Urinary bladder (tissue), 4 donors: ENCODE data around the gene TAF5L. TPM values are rescaled to one million over a fixed set of nuclear protein-coding genes. Genes with fewer than 3 reads are reported as not detected.
"Not testable (repeated sequence)": the region's sequence is repeated elsewhere in the genome, so short reads cannot be mapped to it uniquely, and the experiment has no call there.

Experiments
- DNase-seq: peaks from one replicate; pipeline ENCODE4 v3.0.0-alpha.2; 2015; ENCODE audit errors: extremely low spot score
- H3K27ac ChIP-seq: one replicate; pipeline ENCODE4 v1.5.1; 2013; ENCODE audit warnings: low read depth, mild to moderate bottlenecking, moderate library complexity
- H3K36me3 ChIP-seq: one replicate; pipeline ENCODE4 v1.6.1; 2013; ENCODE audit warnings: mild to moderate bottlenecking, moderate library complexity; ENCODE audit not compliant: insufficient read depth
- H3K4me1 ChIP-seq: one replicate; pipeline ENCODE4 v1.6.1; 2013; ENCODE audit warnings: mild to moderate bottlenecking, moderate library complexity; ENCODE audit not compliant: insufficient read depth
- H3K4me3 ChIP-seq: one replicate; pipeline ENCODE4 v1.5.1; 2013; ENCODE audit warnings: low read depth, low read length
- WGBS: extraction: QIAGEN DNeasy Blood & Tissue Kit; methylation state at CpG from one replicate; pipeline ENCODE4 v1.1.7; 2013; 5-methylcytosine and 5-hydroxymethylcytosine counted together
- polyA plus RNA-seq: library from polyadenylated mRNA; stranded (reverse); fragments of 200-250 nt; gene quantifications from one replicate; pipeline ENCODE4 v1.2.3, GENCODE V29; 2013
- total RNA-seq: library from RNA; depleted of rRNA; stranded (reverse); fragments of >200 nt; gene quantifications from one replicate; pipeline ENCODE4 v1.2.3, GENCODE V29; 2014
- donor health status: healthy with polysubstance abuse.
- donor health status: healthy.

TAF5L gene
- total and polyA plus RNA-seq, 2 donors = 18.1 to 19.3 TPM

DNA sequence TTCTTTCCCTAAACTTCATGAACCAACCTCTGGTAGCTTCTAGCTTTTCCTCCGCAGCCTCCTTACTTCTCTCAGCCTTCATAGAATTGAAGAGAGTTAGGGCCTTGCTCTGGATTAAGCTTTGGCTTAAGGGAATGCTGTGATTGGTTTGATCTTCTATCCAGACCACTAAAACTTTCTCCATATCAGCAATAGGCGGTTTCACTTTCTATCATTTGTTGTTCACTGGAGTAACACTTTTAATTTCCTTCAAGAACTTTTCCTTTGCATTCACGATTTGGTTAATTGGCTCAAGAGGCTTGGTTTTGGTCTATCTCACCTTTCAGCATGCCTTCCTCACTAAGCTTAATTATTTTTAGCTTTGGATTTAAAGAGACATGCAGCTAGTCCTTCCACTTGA is 5.2 kb upstream of the TAF5L start:
- no peak overlapping the region for H3K4me3 ChIP-seq
- WGBS = 88% methylated on average over 3 of the region's 3 CpGs
- H3K36me3 ChIP-seq = no peaks in the 10 kb centered on the region
- H3K27ac ChIP-seq = no peak overlapping the region
- no peak for DNase-seq
- no peaks in the 10 kb centered on the region for H3K4me1 ChIP-seq

DNA sequence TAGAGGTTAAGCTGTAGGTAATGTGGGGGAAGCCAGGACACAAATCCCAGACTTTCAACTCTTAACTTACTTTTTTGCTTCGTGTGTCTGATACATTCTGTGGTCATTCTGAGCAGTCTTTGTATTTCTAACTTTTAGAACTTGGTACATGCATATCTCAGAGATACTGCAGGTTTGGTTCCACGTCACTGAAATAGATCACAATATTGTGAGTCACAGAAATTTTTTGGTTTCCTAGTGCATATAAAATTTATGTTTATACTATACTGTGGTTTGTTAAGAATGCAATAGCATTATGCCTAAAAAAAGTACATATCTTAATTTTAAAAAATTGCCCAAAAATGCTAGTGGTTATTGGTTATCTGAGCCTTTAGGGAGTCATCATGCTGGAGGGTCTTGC is 3.3 kb upstream of the TAF5L start:
- Histone ChIP-seq H3K4me3 (no peak overlapping the region), H3K36me3 (no peaks in the 10 kb centered on the region), H3K27ac (no peak overlapping the region), H3K4me1 (no peaks in the 10 kb centered on the region)
- 87% methylated on average over 2 of the region's 2 CpGs for WGBS
- DNase-seq = no peak

DNA sequence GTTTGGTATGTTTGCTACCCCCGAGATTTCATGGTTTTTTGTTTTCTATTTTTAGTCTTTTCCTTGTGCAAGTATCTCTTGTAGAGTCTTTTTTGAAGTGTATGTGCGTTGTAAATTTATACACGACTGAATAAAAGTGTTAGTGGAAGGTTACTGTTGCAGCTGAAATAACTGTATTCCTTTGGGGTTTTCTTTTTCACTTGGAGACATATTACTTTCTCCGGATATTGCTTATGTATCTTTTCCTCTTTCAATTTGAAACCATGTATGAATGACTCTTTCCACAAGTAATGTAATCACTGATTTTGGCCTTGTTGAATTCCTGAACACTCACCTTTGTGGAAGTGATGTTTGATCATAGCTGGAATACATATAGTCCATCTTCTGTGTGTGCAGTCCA is 1.1 kb upstream of the TAF5L start:
- DNase-seq = no peak
- Histone ChIP-seq H3K4me3 (peak overlapping the region; percentile 97), H3K4me1 (no peaks in the 10 kb centered on the region), H3K36me3 (no peaks in the 10 kb centered on the region), H3K27ac (no peak overlapping the region)
- WGBS = 5% methylated on average over 4 of the region's 4 CpGs

DNA sequence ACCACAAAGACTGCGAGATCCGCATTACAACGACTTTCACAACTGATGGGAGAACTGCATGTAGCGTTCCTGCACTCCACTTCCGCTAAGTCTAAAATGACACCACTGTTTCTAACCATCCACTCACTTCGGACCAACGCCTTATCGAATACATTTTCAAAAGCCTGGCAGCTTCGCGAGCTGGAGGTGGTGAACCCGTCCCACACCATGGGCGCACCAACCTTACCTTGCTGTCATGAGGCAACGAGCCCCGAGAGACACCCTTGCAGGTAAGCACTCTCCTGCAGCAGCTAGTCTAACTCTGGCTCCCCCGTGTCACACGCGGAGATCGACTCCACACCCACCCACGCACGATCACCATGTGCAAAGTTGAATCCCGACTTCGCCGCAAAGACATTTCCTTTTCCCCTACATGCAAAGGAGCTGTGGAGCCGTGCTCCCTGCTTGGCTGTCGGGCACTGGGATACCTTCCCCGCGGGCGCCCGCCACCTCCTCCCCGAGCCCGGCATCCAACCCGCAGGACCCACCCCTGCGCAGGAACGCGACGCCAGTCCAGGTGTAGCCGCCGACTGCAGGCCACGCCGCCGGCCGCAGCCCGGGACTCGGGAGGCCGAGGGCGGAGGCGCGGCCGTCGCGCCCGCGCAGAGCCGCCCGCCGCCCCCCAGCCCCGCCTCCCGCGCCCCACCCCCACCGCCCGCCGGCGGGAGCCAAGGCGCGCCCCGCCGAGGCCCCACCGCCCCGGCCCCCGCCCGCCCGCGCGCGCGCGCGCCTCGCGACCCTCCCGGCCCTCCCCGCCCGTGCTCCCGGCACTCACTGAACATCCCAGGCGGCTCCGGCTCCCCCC is 629 bp downstream of the TAF5L start:
- under 1% methylated on average over 75 of the region's 86 CpGs for WGBS
- Histone ChIP-seq H3K27ac (peak overlapping the region; percentile 81), H3K4me3 (peak overlapping the region; percentile 97), H3K4me1 (no peaks in the 10 kb centered on the region), H3K36me3 (no peaks in the 10 kb centered on the region)
- DNase-seq = peak; percentile 18

DNA sequence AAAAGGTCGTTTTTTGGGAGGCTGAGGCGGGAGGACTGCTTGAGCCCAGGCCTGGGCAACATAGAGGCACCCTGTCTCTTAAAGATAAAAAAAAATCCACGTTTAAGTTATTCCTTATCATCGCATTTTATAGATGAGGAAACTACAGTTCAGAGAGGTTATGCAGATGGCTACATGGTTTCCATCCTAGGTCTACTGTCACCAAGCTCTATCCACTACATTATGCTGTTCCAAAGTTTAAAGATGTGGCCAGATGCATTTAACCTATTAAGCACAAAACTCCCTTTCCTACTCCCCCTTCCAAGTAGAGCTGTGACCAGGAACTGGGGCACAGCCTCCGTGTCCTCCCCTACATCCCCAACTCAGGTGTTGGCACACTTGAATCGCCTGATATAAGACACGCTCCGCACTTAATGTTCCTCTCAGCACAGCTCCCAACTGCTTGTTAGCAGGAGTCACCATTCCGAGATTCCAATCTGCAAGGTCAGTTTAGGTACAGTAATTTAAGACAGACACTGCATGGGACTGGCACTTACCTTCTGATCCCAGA is 1.3 kb downstream of the TAF5L start:
- peak overlapping the region; percentile 97 for H3K4me3 ChIP-seq
- no peaks in the 10 kb centered on the region for H3K36me3 ChIP-seq
- DNase-seq = no peak
- no peaks in the 10 kb centered on the region for H3K4me1 ChIP-seq
- H3K27ac ChIP-seq = no peak overlapping the region
- 40% methylated on average over 9 of the region's 9 CpGs for WGBS

DNA sequence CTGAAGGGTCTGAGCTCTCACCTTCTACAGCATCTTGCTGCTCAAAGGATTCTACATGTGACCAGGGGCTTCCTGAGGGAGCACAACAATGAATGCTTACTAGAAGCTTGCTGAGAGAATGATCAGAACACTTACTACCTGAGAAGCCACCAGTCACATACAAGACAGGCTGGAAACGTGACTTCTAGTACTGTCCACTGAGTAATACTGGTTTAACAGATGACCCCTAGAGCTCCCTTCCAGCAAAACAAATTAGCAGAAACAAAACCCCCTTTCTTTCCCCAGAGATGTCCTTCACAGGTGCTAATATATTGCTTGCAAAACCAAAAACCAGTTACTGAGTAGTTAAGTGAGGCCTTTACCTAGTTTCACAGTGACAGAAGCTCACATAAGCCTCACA is 2.1 kb downstream of the TAF5L start:
- H3K4me3 ChIP-seq = no peak overlapping the region
- H3K4me1 ChIP-seq = no peaks in the 10 kb centered on the region
- no peak for DNase-seq
- WGBS = 63% methylated on average over 1 of the region's 1 CpG
- no peak overlapping the region for H3K27ac ChIP-seq
- no peaks in the 10 kb centered on the region for H3K36me3 ChIP-seq

DNA sequence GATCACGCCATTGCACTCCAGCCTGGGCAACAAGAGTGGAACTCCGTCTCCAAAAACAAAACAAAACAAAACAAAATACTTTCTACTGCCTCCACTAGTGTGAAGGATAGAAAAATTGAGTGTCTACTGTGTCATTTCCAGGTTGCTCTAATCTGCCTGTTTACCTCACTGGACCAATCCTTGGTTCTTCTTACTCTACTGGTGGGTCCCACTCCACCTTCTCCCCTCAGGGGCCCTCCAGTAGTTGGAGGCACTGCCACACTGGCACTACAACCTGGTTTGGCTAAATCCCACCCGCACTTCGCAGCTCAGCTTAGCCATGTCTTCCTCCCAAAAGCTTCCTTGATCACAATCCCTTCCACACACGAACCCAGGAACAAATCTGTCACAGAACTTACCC is 2.7 kb downstream of the TAF5L start:
- H3K36me3 ChIP-seq = no peaks in the 10 kb centered on the region
- H3K27ac ChIP-seq = no peak overlapping the region
- WGBS = 91% methylated on average over 5 of the region's 5 CpGs
- H3K4me1 ChIP-seq = no peaks in the 10 kb centered on the region
- no peak overlapping the region for H3K4me3 ChIP-seq
- DNase-seq = no peak

DNA sequence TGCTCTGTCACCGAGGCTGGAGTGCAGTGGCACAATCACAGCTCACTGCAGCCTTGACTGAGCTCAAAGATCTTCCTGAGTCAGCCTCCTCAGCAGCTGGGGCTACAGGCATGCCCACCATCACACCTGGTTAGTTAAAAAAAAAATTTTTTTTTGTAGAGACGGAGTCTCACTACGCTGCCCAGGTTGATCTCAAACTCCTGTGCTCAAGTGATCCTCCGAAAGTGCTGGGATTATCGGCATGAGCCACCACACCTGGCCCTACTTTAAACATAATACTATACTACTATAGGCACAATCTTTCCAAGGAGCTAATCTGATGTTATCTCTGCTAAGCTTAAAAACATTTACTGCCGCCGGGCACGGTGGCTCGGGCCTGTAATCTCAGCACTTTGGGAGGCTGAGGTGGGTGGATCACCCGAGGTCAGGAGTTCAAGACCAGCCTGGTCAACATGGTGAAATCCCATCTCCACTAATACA is 3.2 kb downstream of the TAF5L start:
- not testable (repeated sequence) for DNase-seq, H3K27ac ChIP-seq, H3K4me1 ChIP-seq, H3K4me3 ChIP-seq, H3K36me3 ChIP-seq
- WGBS = 77% methylated on average over 10 of the region's 10 CpGs

DNA sequence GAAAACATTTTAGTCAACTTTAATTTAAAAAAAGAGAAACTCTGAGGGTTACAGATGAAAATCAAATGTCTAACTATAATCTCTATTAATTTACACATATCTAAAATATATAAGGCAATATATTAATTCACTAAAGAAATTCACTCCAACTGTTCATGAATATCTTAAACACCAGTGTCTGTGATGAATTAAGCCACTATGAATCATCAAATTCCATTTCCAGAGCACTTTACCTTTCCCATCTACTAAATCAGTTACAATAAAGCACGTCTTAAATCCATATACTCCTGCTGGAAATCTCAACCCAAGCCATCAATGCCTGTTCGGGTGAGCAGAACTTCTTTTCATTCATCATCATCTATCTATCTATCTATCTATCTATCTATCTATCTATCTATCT is 4.3 kb downstream of the TAF5L start:
- Histone ChIP-seq H3K27ac (no peak overlapping the region), H3K4me3 (no peak overlapping the region), H3K4me1 (no peaks in the 10 kb centered on the region), H3K36me3 (no peaks in the 10 kb centered on the region)
- WGBS = 80% methylated on average over 2 of the region's 2 CpGs
- DNase-seq = no peak

DNA sequence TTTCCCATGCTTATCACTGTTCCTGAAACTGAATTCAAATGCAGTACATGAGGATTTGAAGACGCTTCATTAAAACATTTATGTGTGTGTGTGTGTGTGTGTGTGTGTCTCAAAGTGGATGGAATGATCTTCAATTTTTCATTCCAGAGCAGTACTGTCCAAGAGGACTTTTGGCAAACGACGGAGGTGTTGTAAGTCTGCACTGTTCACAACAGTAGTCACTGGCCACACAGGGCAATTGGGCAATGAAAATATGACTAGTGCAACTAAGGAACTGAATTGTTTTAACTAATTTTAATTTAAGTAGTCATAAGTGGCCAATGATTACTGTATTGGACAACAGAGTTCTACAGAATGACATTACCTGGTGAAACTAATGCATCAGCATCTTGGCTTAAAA is 5.0 kb downstream of the TAF5L start:
- 63% methylated on average over 3 of the region's 3 CpGs for WGBS
- Histone ChIP-seq H3K4me1 (no peaks in the 10 kb centered on the region), H3K36me3 (no peaks in the 10 kb centered on the region), H3K27ac (no peak overlapping the region), H3K4me3 (no peak overlapping the region)
- DNase-seq = no peak

DNA sequence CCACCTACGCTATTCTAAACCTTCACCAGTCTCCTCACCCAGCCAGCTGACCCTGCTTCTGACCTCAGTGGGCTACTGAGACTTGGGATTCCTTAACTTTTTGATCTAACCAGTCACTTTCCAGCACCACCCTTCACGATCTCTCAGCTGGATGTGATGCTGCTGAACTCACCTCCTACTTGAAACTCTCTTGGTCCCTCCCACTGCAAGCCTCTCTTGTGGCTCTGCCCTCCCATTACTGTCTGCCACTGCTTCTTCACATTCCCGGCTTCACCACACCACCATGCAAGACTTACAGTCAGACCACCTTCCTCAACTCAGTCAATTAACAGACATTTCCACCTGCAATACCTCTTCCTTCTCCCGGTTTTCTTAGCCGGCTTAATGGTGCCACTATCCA is 6.3 kb downstream of the TAF5L start:
- H3K4me1 ChIP-seq = no peaks in the 10 kb centered on the region
- WGBS = 85% methylated on average over 5 of the region's 5 CpGs
- no peak overlapping the region for H3K4me3 ChIP-seq
- no peak for DNase-seq
- no peak overlapping the region for H3K27ac ChIP-seq
- H3K36me3 ChIP-seq = no peaks in the 10 kb centered on the region

DNA sequence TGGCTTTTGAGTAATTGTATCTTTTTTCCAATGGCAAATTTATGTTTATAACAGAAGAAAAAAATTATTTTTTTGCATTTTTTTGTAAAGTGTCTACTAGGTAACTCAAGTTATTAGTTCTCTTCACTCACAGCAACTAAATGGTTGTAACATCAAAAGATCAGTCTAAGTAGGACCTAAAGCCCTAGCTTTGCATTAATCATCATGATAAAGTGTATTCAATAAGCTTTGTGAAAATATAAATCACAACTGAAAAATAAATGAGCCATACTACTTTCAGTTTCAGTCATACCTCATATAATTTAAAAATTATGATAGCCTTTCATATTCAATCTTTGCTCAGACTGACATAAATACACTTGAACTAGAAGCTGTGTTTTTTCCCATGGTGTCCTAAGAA is 6.9 kb downstream of the TAF5L start:
- DNase-seq = no peak
- H3K27ac ChIP-seq = no peak overlapping the region
- no peak overlapping the region for H3K4me3 ChIP-seq
- H3K4me1 ChIP-seq = no peaks in the 10 kb centered on the region
- H3K36me3 ChIP-seq = no peaks in the 10 kb centered on the region

DNA sequence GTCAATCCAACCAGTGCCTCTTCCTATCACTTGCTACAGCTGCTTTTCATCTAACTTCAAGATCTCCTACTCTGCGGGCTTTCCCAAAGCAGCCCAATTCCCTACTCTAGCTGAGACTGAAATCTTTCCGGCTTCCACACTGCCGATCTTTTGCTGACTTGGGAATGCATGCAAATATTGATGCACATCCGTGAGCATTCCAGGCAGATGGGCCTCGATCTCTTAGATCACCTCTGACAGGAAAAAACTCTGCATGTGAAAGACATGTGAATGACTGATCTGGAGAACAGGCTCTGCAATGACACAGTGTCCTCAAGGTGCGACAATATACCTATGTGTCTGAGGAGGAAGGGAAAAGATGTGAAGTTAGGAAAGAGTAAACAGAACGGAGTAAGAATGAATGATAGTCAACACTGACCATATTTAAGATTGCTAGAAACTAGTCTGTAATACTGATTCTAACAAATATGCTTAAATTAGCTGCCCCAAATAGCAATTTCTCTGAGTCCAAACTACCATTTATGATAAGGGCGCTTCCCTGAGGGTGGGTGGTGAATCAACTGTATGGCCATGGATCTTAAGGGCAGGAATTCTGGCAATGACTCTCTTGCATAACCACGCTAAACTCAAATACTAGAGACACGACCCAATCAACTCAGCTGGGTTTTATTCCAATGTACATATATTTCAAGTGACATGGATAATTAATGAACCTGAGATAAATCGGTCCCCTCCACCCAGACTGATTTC is 8.4 kb downstream of the TAF5L start:
- Histone ChIP-seq H3K4me3 (no peak overlapping the region), H3K4me1 (no peaks in the 10 kb centered on the region), H3K36me3 (no peaks in the 10 kb centered on the region), H3K27ac (no peak overlapping the region)
- no peak for DNase-seq
- 82% methylated on average over 11 of the region's 11 CpGs for WGBS

DNA sequence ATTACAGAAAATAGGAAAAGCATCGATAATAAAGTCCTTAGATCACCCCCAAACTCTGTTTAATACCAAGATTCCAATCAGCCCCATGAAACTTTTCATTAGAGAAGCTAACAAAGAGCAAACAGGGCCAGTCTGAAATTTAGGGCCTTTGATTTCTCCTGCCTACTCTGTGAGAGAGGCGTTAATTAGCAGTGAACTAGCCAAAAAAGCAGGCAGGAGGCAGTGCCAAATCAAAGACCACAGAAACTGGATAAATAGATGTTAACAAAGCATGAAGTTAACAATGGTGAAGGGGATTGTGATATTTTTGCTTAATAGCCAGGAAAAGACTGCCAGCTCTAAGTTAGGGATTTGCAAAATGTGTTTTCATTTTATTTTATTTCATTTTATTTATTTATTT is 11.2 kb downstream of the TAF5L start:
- peaks cover 4% of the 10 kb centered on the region for H3K36me3 ChIP-seq
- WGBS = 98% methylated on average over 2 of the region's 2 CpGs
- H3K4me3 ChIP-seq = no peak overlapping the region
- no peak overlapping the region for H3K27ac ChIP-seq
- no peaks in the 10 kb centered on the region for H3K4me1 ChIP-seq
- DNase-seq = no peak
